RWPE2 (cell line): Measurements from ENCODE around the gene PTPN22.

Experiments used
- ATAC-seq: fragments of 200-7000 bp; cut with Tn5 transposase; 3 replicates; pipeline ENCODE4 v1.9.1; 2021; ENCODE audit warnings: low read depth
- DNase-seq: peaks from one replicate; pipeline ENCODE4 v3.0.0-alpha.2; 2020; ENCODE audit warnings: low spot score
- H3K27ac ChIP-seq: fragments of 450-650 bp; 2 replicates; pipeline ENCODE4 v1.5.1; 2017; ENCODE audit warnings: mild to moderate bottlenecking; ENCODE audit not compliant: poor library complexity, severe bottlenecking
- H3K27me3 ChIP-seq: fragments of 250-450 bp; sonication (Bioruptor Pico); 2 replicates; pipeline ENCODE4 v1.5.1; 2021; ENCODE audit warnings: mild to moderate bottlenecking, moderate library complexity; ENCODE audit not compliant: insufficient read depth, poor library complexity, severe bottlenecking
- H3K36me3 ChIP-seq: fragments of 250-450 bp; sonication (Bioruptor Pico); 2 replicates; pipeline ENCODE4 v1.5.1; 2020; ENCODE audit warnings: low read depth, mild to moderate bottlenecking, moderate library complexity
- H3K4me1 ChIP-seq: fragments of 250-450 bp; sonication (Bioruptor Pico); 2 replicates; pipeline ENCODE4 v1.5.1; 2021; ENCODE audit warnings: mild to moderate bottlenecking, moderate library complexity; ENCODE audit not compliant: insufficient read depth, poor library complexity, severe bottlenecking
- H3K4me3 ChIP-seq: fragments of 250-450 bp; sonication (Bioruptor Pico); 2 replicates; pipeline ENCODE4 v1.5.1; 2021; ENCODE audit warnings: mild to moderate bottlenecking, moderate library complexity; ENCODE audit not compliant: severe bottlenecking
- H3K9me3 ChIP-seq: fragments of 250-450 bp; sonication (Bioruptor Pico); 2 replicates; pipeline ENCODE4 v1.5.1; 2021; ENCODE audit warnings: mild to moderate bottlenecking, moderate library complexity; ENCODE audit not compliant: severe bottlenecking
- CTCF ChIP-seq: fragments of 450-650 bp; IDR thresholded peaks from one replicate; pipeline ENCODE4 v1.5.1; 2017; ENCODE audit warnings: mild to moderate bottlenecking, moderate library complexity; ENCODE audit not compliant: poor library complexity, severe bottlenecking

The PTPN22 gene

DNA sequence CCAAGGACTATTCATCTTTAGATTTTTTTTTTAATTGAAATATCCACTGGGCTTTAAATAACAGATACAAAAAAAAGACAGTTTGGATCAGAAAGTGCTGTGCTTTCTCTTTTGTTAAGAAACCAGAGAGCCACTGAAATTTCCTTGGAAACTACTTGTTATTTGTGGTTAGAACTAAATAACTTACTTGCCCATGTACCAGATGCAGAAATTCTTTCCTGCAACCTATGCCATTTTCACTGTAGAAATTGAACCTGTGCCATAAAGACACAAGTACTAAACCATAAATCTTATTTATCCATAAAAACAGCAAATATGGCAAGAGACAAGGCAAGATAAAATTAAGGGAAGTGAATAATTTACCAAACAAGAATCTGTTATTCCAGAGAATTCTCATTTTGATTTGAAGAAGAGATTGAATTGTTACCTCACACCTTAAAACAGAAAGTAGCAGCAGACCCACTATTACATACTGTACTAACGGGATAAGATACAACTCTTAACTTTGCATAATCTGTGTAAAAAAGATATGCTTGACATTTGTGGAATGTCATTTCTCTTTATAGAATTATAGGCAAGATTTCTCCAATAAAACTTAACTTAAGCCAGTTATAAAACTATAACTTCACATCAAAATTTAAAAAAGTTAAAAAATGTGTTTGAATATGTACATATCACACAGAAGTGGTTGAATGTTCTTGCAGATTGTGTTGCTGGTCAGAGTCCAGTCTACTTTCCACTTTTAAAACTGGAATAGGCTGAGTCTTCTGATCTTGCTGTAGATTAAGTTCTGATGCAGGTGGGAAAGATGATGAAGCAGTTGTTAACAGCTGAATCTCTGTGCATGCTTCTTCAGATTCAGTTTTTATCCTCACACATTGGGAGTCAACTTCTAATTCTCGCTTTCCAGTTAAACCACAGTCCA is 105.9 kb downstream of the PTPN22 start:
- Histone ChIP-seq H3K27ac (no peak overlapping the region), H3K4me1 (no peaks in the 10 kb centered on the region), H3K4me3 (no peak overlapping the region), H3K27me3 (no peaks in the 10 kb centered on the region), H3K9me3 (no peaks in the 10 kb centered on the region), H3K36me3 (peaks cover 37% of the 10 kb centered on the region)
- no peak for ATAC-seq
- no peak for DNase-seq
- TF ChIP-seq CTCF, result no peak
